K562 (cell line): Measurements from ENCODE around the gene KNCN. TPM values are rescaled to one million over a fixed set of nuclear protein-coding genes. Genes with fewer than 3 reads are reported as not detected.
A peak's percentile ranks its signal among the peaks of the same experiment; 100 is the strongest.

Source experiments
- ARID1B ChIP-seq: fragments of 450-650 bp; IDR thresholded peaks from 2 replicates; pipeline ENCODE4 v1.6.1; 2016; ENCODE audit warnings: antibody characterized with exemption, mild to moderate bottlenecking, inconsistent platforms
- CBFA2T3 ChIP-seq: fragments of 450-650 bp; IDR thresholded peaks from 2 replicates; pipeline ENCODE4 v1.6.1; 2017
- CXXC5 ChIP-seq: fragments of 250-450 bp; sonication (Bioruptor Pico); IDR thresholded peaks from 2 replicates; pipeline ENCODE4 v1.8.0; 2022; ENCODE audit warnings: inconsistent platforms, mild to moderate bottlenecking, moderate library complexity
- FOSL1 ChIP-seq: fragments of 200-800 bp; sonication (Bioruptor generic); conservative IDR thresholded peaks from 2 replicates; pipeline ENCODE4 v1.6.1; 2016; ENCODE audit warnings: missing genetic modification characterization, missing compliant biosample characterization
- GATA2 ChIP-seq: sonication (generic); formaldehyde crosslinking; IDR thresholded peaks from 2 replicates; pipeline ENCODE4 v1.4.0; 2020; ENCODE audit warnings: mild to moderate bottlenecking, missing genetic modification reagents
- HMGN3 ChIP-seq: IDR thresholded peaks from 2 replicates; pipeline ENCODE4 v1.6.1; 2011; ENCODE audit warnings: borderline replicate concordance, low read depth, mild to moderate bottlenecking, mixed read lengths, low read length; ENCODE audit not compliant: insufficient read length; ENCODE audit errors: extremely low read depth
- JUN ChIP-seq, 2 experiments: sonication (generic) in 1 of 2; formaldehyde crosslinking in 1 of 2; IDR thresholded peaks; 2 replicates each; pipeline versions ENCODE4 v1.6.1 to v1.8.0; 2012 to 2022; ENCODE audit warnings: borderline replicate concordance in 2 of 2, mild to moderate bottlenecking in 2 of 2, improper control_type of control experiment in 1 of 2, low read depth in 1 of 2, low read length in 1 of 2, missing genetic modification reagents in 1 of 2
- KAT8 ChIP-seq: fragments of 450-650 bp; IDR thresholded peaks from 2 replicates; pipeline ENCODE4 v1.6.1; 2016; ENCODE audit warnings: low read depth, mild to moderate bottlenecking
- KLF16 ChIP-seq: IDR thresholded peaks from 2 replicates; pipeline ENCODE4 v1.6.1; 2016; ENCODE audit warnings: antibody characterized with exemption
- LCOR ChIP-seq: sonication (generic); formaldehyde crosslinking; IDR thresholded peaks from 2 replicates; pipeline ENCODE4 v1.8.0; 2022; ENCODE audit warnings: mild to moderate bottlenecking, missing genetic modification reagents
- MAFK ChIP-seq: IDR thresholded peaks from 2 replicates; pipeline ENCODE4 v1.6.1; 2011; ENCODE audit warnings: low read length, improper control_type of control experiment
- MYC ChIP-seq, 2 experiments: fragments of 250-450 bp in 1 of 2; sonication (Bioruptor Pico) in 1 of 2; IDR thresholded peaks; 2 replicates each; pipeline versions ENCODE4 v1.5.1 to v1.6.1; 2012 to 2021; ENCODE audit warnings: low read depth in 2 of 2, borderline replicate concordance in 1 of 2, improper control_type of control experiment in 1 of 2, low read length in 1 of 2, mild to moderate bottlenecking in 1 of 2, moderate library complexity in 1 of 2
- NONO ChIP-seq, 2 experiments: fragments of 200-400 bp in 1 of 2; fragments of 450-650 bp in 1 of 2; formaldehyde crosslinking in 1 of 2; IDR thresholded peaks; 2 replicates each; pipeline ENCODE4 v1.6.1; 2017; ENCODE audit warnings: low read depth in 2 of 2, mild to moderate bottlenecking in 2 of 2, moderate library complexity in 2 of 2, low read length in 1 of 2
- SAFB ChIP-seq: fragments of 200-400 bp; formaldehyde crosslinking; IDR thresholded peaks from 2 replicates; pipeline ENCODE4 v1.6.1; 2017; ENCODE audit warnings: low read depth, low read length, borderline replicate concordance
- SOX6 ChIP-seq: fragments of 450-650 bp; IDR thresholded peaks from 2 replicates; pipeline ENCODE4 v1.6.1; 2014; ENCODE audit warnings: mild to moderate bottlenecking
- TCF3 ChIP-seq: sonication (generic); formaldehyde crosslinking; IDR thresholded peaks from 2 replicates; pipeline ENCODE4 v1.4.0; 2020; ENCODE audit warnings: mild to moderate bottlenecking, missing genetic modification reagents
- ZFP36 ChIP-seq: fragments of 150-350 bp; IDR thresholded peaks from 2 replicates; pipeline ENCODE4 v1.6.1; 2018; ENCODE audit warnings: low read length, low read depth; ENCODE audit not compliant: partially characterized antibody
- ZFX ChIP-seq: sonication (generic); formaldehyde crosslinking; IDR thresholded peaks from 2 replicates; pipeline ENCODE4 v1.8.0; 2022; ENCODE audit warnings: mild to moderate bottlenecking, missing genetic modification reagents, moderate library complexity
- ZNF436 ChIP-seq: fragments of 250-450, 450-650 bp; sonication (Bioruptor Pico); formaldehyde crosslinking; IDR thresholded peaks from 2 replicates; pipeline ENCODE4 v1.7.0; 2020; ENCODE audit warnings: mild to moderate bottlenecking
- ZNF785 ChIP-seq: fragments of 250-450 bp; sonication (Bioruptor Pico); IDR thresholded peaks from 2 replicates; pipeline ENCODE4 v1.4.0; 2020; ENCODE audit warnings: mild to moderate bottlenecking
- polyA plus RNA-seq, 8 experiments: library from polyadenylated mRNA; depleted of rRNA in 4 of 8; stranded (reverse) in 5 of 8; unstranded in 3 of 8; fragments of >200 nt; fragmentation: Nextera tagmentation in 2 of 8; fragmentation: Illumina TruSeq in 1 of 8; extraction: Ambion mirVana in 2 of 8; extraction: Trizol in 1 of 8; gene quantifications; 2 replicates each; pipeline versions ENCODE4 v1.2.1 to v1.2.3, GENCODE V29; 2011 to 2014; ENCODE audit warnings: inconsistent platforms in 1 of 8, missing spikeins in 1 of 8
- total RNA-seq, 7 experiments: library from RNA; depleted of rRNA in 6 of 7; stranded (reverse); fragments of >200 nt in 6 of 7; fragmentation: Illumina TruSeq in 2 of 7; extraction: Trizol in 2 of 7; gene quantifications; 2 replicates each; pipeline versions ENCODE4 v1.2.1 to v1.2.3, GENCODE V29; 2011 to 2021; ENCODE audit warnings: low replicate concordance in 1 of 7
- TF ChIP-seq, protein P1 (sequence below): fragments of 250-450 bp; sonication (Bioruptor Pico); IDR thresholded peaks from 2 replicates; pipeline ENCODE4 v1.5.0; 2021
- TF ChIP-seq, protein P2 (sequence below): fragments of 450-650 bp; IDR thresholded peaks from 2 replicates; pipeline ENCODE4 v1.6.1; 2014; ENCODE audit warnings: low read depth, mild to moderate bottlenecking, moderate library complexity, borderline replicate concordance
- TF ChIP-seq, protein P3 (sequence below): fragments of 200-800 bp; sonication (Bioruptor generic); IDR thresholded peaks from 2 replicates; pipeline ENCODE4 v1.6.1; 2017; ENCODE audit warnings: missing genetic modification characterization, missing compliant biosample characterization
- TF ChIP-seq, protein P4 (sequence below): IDR thresholded peaks from 2 replicates; pipeline ENCODE4 v1.6.1; 2011; ENCODE audit not compliant: insufficient read length; ENCODE audit errors: extremely low read depth

KNCN gene
- total and polyA plus RNA-seq, 9 of the 15 experiments (the other 6 are each of a cell fraction or from before 2014, with no cell fraction given) = not detected

DNA sequence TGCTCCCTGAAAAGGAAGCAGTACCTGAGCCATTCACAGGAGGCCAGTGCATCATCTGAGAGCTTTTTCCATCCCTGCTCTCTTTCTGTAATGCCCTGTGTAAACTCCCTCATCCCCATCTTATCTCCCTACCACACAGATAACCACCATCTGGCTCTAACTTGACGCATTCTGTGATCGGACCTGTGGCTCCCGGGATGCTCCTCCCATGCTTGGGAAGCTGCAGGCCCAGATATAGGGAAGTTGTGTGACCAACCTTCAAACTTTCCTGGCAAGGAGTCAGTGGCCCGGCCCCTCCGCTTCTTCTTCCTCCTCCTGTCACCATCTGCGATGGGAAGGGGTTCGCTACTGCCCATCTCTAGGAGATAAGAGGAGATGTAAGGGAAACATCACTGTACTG is 31.5 kb upstream of the KNCN start (continued):
- TF ChIP-seq SAFB (no peak), JUN (IDR thresholded peaks at IDR 0.05; ENCODE audit: borderline replicate concordance, low read depth, low read length) (no peak), JUN (CRISPR knock-in tag; IDR thresholded peaks at IDR 0.05; ENCODE audit: borderline replicate concordance) (no peak), HMGN3 (no peak), SOX6 (0 out of 2 replicates have a peak, but pooled peaks have one; percentile 10), LCOR (CRISPR knock-in tag) (0 out of 2 replicates have a peak, but pooled peaks have one; percentile 14), ZFX (CRISPR knock-in tag) (peak; percentile 16; the same call in 1 of the 2 replicates), GATA2 (CRISPR knock-in tag) (peak; percentile 19; the same call in 1 of the 2 replicates), KAT8 (no peak), FOSL1 (tag) (peak; percentile 75), ARID1B (peak; percentile 62), CBFA2T3 (peak; percentile 60), TCF3 (CRISPR knock-in tag) (peak; percentile 65), MYC (IDR thresholded peaks at IDR 0.05; ENCODE audit: low read depth, low read length) (0 out of 2 replicates have a peak, but pooled peaks have one; percentile 25), MYC (CRISPR knock-in tag; IDR thresholded peaks at IDR 0.05; ENCODE audit: borderline replicate concordance, low read depth) (no peak), KLF16 (peak; percentile 31; the same call in 1 of the 2 replicates), ZFP36 (no peak), CXXC5 (CRISPR knock-in tag) (peak; percentile 26; the same call in 1 of the 2 replicates), MAFK (0 out of 2 replicates have a peak, but pooled peaks have one; percentile 3), ZNF436 (CRISPR knock-in tag) (no peak), NONO (IDR thresholded peaks at IDR 0.05; ENCODE audit: low read depth in 2 of 2, low read length in 1 of 2) (no peak), ZNF785 (CRISPR knock-in tag) (no peak)
- TF ChIP-seq, protein P1, sequence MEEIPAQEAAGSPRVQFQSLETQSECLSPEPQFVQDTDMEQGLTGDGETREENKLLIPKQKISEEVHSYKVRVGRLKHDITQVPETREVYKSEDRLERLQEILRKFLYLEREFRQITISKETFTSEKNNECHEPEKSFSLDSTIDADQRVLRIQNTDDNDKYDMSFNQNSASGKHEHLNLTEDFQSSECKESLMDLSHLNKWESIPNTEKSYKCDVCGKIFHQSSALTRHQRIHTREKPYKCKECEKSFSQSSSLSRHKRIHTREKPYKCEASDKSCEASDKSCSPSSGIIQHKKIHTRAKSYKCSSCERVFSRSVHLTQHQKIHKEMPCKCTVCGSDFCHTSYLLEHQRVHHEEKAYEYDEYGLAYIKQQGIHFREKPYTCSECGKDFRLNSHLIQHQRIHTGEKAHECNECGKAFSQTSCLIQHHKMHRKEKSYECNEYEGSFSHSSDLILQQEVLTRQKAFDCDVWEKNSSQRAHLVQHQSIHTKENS = no peak
- TF ChIP-seq, protein P2, sequence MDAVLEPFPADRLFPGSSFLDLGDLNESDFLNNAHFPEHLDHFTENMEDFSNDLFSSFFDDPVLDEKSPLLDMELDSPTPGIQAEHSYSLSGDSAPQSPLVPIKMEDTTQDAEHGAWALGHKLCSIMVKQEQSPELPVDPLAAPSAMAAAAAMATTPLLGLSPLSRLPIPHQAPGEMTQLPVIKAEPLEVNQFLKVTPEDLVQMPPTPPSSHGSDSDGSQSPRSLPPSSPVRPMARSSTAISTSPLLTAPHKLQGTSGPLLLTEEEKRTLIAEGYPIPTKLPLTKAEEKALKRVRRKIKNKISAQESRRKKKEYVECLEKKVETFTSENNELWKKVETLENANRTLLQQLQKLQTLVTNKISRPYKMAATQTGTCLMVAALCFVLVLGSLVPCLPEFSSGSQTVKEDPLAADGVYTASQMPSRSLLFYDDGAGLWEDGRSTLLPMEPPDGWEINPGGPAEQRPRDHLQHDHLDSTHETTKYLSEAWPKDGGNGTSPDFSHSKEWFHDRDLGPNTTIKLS = no peak
- TF ChIP-seq, protein P3, sequence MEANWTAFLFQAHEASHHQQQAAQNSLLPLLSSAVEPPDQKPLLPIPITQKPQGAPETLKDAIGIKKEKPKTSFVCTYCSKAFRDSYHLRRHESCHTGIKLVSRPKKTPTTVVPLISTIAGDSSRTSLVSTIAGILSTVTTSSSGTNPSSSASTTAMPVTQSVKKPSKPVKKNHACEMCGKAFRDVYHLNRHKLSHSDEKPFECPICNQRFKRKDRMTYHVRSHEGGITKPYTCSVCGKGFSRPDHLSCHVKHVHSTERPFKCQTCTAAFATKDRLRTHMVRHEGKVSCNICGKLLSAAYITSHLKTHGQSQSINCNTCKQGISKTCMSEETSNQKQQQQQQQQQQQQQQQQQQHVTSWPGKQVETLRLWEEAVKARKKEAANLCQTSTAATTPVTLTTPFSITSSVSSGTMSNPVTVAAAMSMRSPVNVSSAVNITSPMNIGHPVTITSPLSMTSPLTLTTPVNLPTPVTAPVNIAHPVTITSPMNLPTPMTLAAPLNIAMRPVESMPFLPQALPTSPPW (CRISPR knock-in tag) = 0 out of 2 replicates have a peak, but pooled peaks have one; percentile 24
- TF ChIP-seq, protein P4, sequence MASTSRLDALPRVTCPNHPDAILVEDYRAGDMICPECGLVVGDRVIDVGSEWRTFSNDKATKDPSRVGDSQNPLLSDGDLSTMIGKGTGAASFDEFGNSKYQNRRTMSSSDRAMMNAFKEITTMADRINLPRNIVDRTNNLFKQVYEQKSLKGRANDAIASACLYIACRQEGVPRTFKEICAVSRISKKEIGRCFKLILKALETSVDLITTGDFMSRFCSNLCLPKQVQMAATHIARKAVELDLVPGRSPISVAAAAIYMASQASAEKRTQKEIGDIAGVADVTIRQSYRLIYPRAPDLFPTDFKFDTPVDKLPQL = no peak
